GM23338 (cell line): Measurements from ENCODE around the gene DNAJB13. TPM values are rescaled to one million over a fixed set of nuclear protein-coding genes. Genes with fewer than 3 reads are reported as not detected.

Experiments used
- ATAC-seq: fragments of 200-7000 bp; cut with Tn5 transposase; 3 replicates; pipeline ENCODE4 v1.9.1; 2020
- DNase-seq: peaks from one replicate; pipeline ENCODE4 v3.0.0-alpha.2; 2015; ENCODE audit warnings: low spot score
- H2AFZ ChIP-seq: fragments of 200-600 bp; sonication (generic); 2 replicates; pipeline ENCODE4 v1.8.0; 2016; ENCODE audit warnings: antibody characterized with exemption, mild to moderate bottlenecking, moderate library complexity
- H3F3A ChIP-seq: fragments of 200-600 bp; sonication (generic); replicated peaks from 2 replicates; pipeline ENCODE4 v1.8.0; 2017; ENCODE audit warnings: antibody characterized with exemption, mixed run types, low read depth
- H3K27ac ChIP-seq: fragments of 200-600 bp; sonication (generic); 2 replicates; pipeline ENCODE4 v1.6.1; 2016; ENCODE audit warnings: low read depth
- H3K27me3 ChIP-seq: fragments of 200-600 bp; sonication (generic); 2 replicates; pipeline ENCODE4 v1.8.0; 2016; ENCODE audit warnings: mild to moderate bottlenecking, mixed run types, moderate library complexity; ENCODE audit not compliant: insufficient read depth
- H3K36me3 ChIP-seq: fragments of 200-600 bp; sonication (generic); 2 replicates; pipeline ENCODE4 v1.8.0; 2016; ENCODE audit warnings: mild to moderate bottlenecking; ENCODE audit not compliant: insufficient read depth
- H3K4me1 ChIP-seq: fragments of 200-600 bp; sonication (generic); 2 replicates; pipeline ENCODE4 v1.8.0; 2016; ENCODE audit warnings: mild to moderate bottlenecking, moderate library complexity; ENCODE audit not compliant: insufficient read depth
- H3K4me2 ChIP-seq: fragments of 200-600 bp; sonication (generic); 2 replicates; pipeline ENCODE4 v1.7.1; 2017; ENCODE audit warnings: mixed run types
- H3K4me3 ChIP-seq: fragments of 200-600 bp; sonication (generic); 2 replicates; pipeline ENCODE4 v1.6.1; 2016; ENCODE audit warnings: mixed run types
- H3K79me2 ChIP-seq: fragments of 200-600 bp; sonication (generic); replicated peaks from 2 replicates; pipeline ENCODE4 v1.8.0; 2017; ENCODE audit warnings: mild to moderate bottlenecking; ENCODE audit not compliant: insufficient read depth
- H3K9me2 ChIP-seq: fragments of 200-600 bp; sonication (generic); 2 replicates; pipeline ENCODE4 v1.8.0; 2017; ENCODE audit not compliant: insufficient read depth
- H4K20me1 ChIP-seq: fragments of 200-600 bp; sonication (generic); replicated peaks from 2 replicates; pipeline ENCODE4 v1.8.0; 2017; ENCODE audit warnings: mild to moderate bottlenecking; ENCODE audit not compliant: insufficient read depth
- H3K27ac Mint-ChIP-seq: 2 replicates; pipeline ENCODE4 v1.8.0; 2020; ENCODE audit warnings: inconsistent platforms, mild to moderate bottlenecking, moderate library complexity, mixed read lengths
- H3K27me3 Mint-ChIP-seq: 3 replicates; pipeline ENCODE4 v1.8.0; 2022; ENCODE audit warnings: low read depth, mild to moderate bottlenecking, moderate library complexity, mixed read lengths, inconsistent platforms; ENCODE audit not compliant: insufficient read depth, poor library complexity
- H3K36me3 Mint-ChIP-seq: 3 replicates; pipeline ENCODE4 v1.8.0; 2021; ENCODE audit warnings: low read depth, mild to moderate bottlenecking, inconsistent platforms, moderate library complexity, mixed read lengths
- H3K4me1 Mint-ChIP-seq: 3 replicates; pipeline ENCODE4 v1.8.0; 2020; ENCODE audit warnings: mild to moderate bottlenecking, inconsistent platforms, mixed read lengths
- H3K4me3 Mint-ChIP-seq: 3 replicates; pipeline ENCODE4 v1.8.0; 2021; ENCODE audit warnings: moderate library complexity, mild to moderate bottlenecking, inconsistent platforms, mixed read lengths
- H3K9me3 Mint-ChIP-seq: 3 replicates; pipeline ENCODE4 v1.8.0; 2020; ENCODE audit warnings: moderate library complexity, mild to moderate bottlenecking, inconsistent platforms, mixed read lengths
- CREB1 ChIP-seq: fragments of 250-450 bp; sonication (Bioruptor Pico); IDR thresholded peaks from 2 replicates; pipeline ENCODE4 v1.5.0; 2020; ENCODE audit warnings: low read depth, mild to moderate bottlenecking, moderate library complexity
- CTCF ChIP-seq, 2 experiments: fragments of 200-600 bp in 1 of 2; sonication (generic) in 1 of 2; conservative IDR thresholded peaks; 2 replicates each; pipeline versions ENCODE4 v1.5.1 to v1.6.1; 2016 to 2017; ENCODE audit warnings: antibody characterized with exemption in 2 of 2, low read depth in 2 of 2, mild to moderate bottlenecking in 2 of 2, moderate library complexity in 1 of 2
- EZH2 ChIP-seq: fragments of 200-600 bp; sonication (generic); IDR thresholded peaks from one replicate; pipeline ENCODE4 v1.8.0; 2017; ENCODE audit warnings: antibody characterized with exemption, mild to moderate bottlenecking, low read depth; ENCODE audit not compliant: unreplicated experiment
- NANOG ChIP-seq: IDR thresholded peaks from 2 replicates; pipeline ENCODE4 v1.6.1; 2016; ENCODE audit warnings: antibody characterized with exemption, borderline replicate concordance
- POLR2AphosphoS5 ChIP-seq: IDR thresholded peaks from 2 replicates; pipeline ENCODE4 v1.6.1; 2016; ENCODE audit warnings: antibody characterized with exemption, low read depth
- REST ChIP-seq: IDR thresholded peaks from one replicate; pipeline ENCODE4 v1.6.1; 2018; ENCODE audit warnings: antibody characterized with exemption; ENCODE audit not compliant: unreplicated experiment
- STAT1 ChIP-seq: IDR thresholded peaks from one replicate; pipeline ENCODE4 v1.6.1; 2016; ENCODE audit warnings: antibody characterized with exemption; ENCODE audit not compliant: unreplicated experiment
- ZNF114 ChIP-seq: fragments of 250-450 bp; sonication (Bioruptor Pico); IDR thresholded peaks from 2 replicates; pipeline ENCODE4 v1.5.0; 2020; ENCODE audit warnings: mild to moderate bottlenecking, moderate library complexity
- ZNF331 ChIP-seq: fragments of 250-450 bp; sonication (Bioruptor Pico); IDR thresholded peaks from 2 replicates; pipeline ENCODE4 v1.5.0; 2020; ENCODE audit warnings: low read depth, mild to moderate bottlenecking, moderate library complexity
- polyA plus RNA-seq: library from polyadenylated mRNA; unstranded; fragments of >200 nt; fragmentation: Nextera tagmentation; extraction: Ambion mirVana; gene quantifications from 2 replicates; pipeline ENCODE4 v1.2.1, GENCODE V29; 2016
- total RNA-seq: library from RNA; depleted of rRNA; stranded (reverse); fragments of >200 nt; shearing (Covaris generic); gene quantifications from 2 replicates; pipeline ENCODE4 v1.2.3, GENCODE V29; 2014
- TF ChIP-seq, protein P1 (sequence below): IDR thresholded peaks from 2 replicates; pipeline ENCODE4 v1.6.1; 2016; ENCODE audit warnings: antibody characterized with exemption

Gene DNAJB13
- total and polyA plus RNA-seq, 2 experiments from 2014 or later: 0.14 to 0.32 TPM

GRCh38 chr11:73958521-73959141 is 7.8 kb downstream of the DNAJB13 start:
- no peak overlapping the region for H3K4me3 Mint-ChIP-seq
- H3K79me2 ChIP-seq: no peaks in the 10 kb centered on the region

More at GRCh38 chr11:73958521-73959141, 7.8 kb downstream of the DNAJB13 start:
- Mint-ChIP-seq H3K4me1 (peaks cover 5% of the 10 kb centered on the region; the same call in 2 of the 3 replicates), H3K27me3 (peaks cover 27% of the 10 kb centered on the region), H3K9me3 (no peaks in the 10 kb centered on the region), H3K27ac (no peak overlapping the region), H3K36me3 (no peaks in the 10 kb centered on the region)
- no peak overlapping the region for H3K4me3 ChIP-seq
- no peak overlapping the region for H3K4me2 ChIP-seq
- no peak overlapping the region for H3K27ac ChIP-seq
- no peak overlapping the region for H2AFZ ChIP-seq
- peak; percentile 14 for ATAC-seq
- no peaks in the 10 kb centered on the region for H3F3A ChIP-seq
- no peak for DNase-seq
- H4K20me1 ChIP-seq: no peaks in the 10 kb centered on the region
- no peaks in the 10 kb centered on the region for H3K27me3 ChIP-seq
- no peaks in the 10 kb centered on the region for H3K9me2 ChIP-seq
- TF ChIP-seq NANOG: no peak
- no peak for TF ChIP-seq POLR2AphosphoS5
- no peak for TF ChIP-seq STAT1
- TF ChIP-seq ZNF114: no peak
- TF ChIP-seq REST: no peak
- no peak for TF ChIP-seq EZH2
- TF ChIP-seq CREB1 (CRISPR knock-in tag): no peak
- no peak for TF ChIP-seq CTCF (conservative IDR thresholded peaks at IDR 0.05; ENCODE audit: low read depth in 2 of 2)
- no peak for TF ChIP-seq ZNF331
- TF ChIP-seq, protein P1, sequence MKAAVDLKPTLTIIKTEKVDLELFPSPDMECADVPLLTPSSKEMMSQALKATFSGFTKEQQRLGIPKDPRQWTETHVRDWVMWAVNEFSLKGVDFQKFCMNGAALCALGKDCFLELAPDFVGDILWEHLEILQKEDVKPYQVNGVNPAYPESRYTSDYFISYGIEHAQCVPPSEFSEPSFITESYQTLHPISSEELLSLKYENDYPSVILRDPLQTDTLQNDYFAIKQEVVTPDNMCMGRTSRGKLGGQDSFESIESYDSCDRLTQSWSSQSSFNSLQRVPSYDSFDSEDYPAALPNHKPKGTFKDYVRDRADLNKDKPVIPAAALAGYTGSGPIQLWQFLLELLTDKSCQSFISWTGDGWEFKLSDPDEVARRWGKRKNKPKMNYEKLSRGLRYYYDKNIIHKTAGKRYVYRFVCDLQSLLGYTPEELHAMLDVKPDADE: no peak
- H3K4me1 ChIP-seq: no peaks in the 10 kb centered on the region
- H3K36me3 ChIP-seq: no peaks in the 10 kb centered on the region
